Measurements from ENCODE around the gene TCAP. TPM values are rescaled to one million over a fixed set of nuclear protein-coding genes. Genes with fewer than 3 reads are reported as not detected.

The TCAP gene
- total RNA-seq, 1 donor from 2014 or later = 0.98 TPM

DNA sequence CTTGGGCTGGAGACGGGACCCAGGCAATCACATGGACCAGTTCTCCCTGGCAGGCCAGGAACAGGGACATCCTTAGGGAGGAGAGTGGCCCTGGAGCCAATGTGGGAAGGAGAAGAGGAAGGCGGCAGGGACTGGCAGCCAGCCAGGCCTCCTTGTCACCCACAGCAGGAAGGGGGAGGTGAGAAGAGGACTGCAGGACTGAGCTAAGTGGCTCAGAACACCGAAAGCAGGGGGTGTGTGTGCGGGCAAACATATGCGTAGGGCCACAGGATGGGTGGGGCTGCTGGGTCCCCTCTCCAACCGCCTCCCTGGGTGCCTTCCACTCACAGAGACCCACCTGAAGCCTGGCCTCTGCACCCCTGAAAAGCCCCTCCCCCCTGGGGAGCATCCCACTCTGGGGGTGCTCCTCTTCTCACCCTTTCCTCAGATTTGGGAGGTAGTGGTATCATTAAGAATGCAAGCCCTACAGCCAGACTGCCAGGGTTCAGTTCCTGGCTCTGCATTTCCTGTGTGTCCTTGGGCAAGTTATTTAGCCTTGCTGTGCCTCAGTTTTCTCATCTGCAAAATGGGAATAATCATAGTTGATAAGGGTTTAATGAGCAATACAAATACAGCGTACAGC lies 11.2 kb downstream of the TCAP start:
- Histone ChIP-seq H3K79me2 (ENCODE audit: insufficient read depth, low read length) (no peaks in the 10 kb centered on the region), H3K9ac (ENCODE audit: low read length) (no peak overlapping the region), H3K9me3 (ENCODE audit: insufficient read depth, low read depth, low read length) (no peaks in the 10 kb centered on the region), H4K20me1 (ENCODE audit: insufficient read depth, low read length) (no peaks in the 10 kb centered on the region), H3K4me1 (ENCODE audit: insufficient read depth, low read length) (no peaks in the 10 kb centered on the region), H3K36me3 (ENCODE audit: insufficient read depth, low read length) (no peaks in the 10 kb centered on the region), H3K27me3 (ENCODE audit: insufficient read depth, low read length) (peaks cover 8% of the 10 kb centered on the region), H3K4me3 (ENCODE audit: insufficient read depth, low read depth, low read length) (no peak overlapping the region), H3K27ac (ENCODE audit: low read depth, low read length) (no peak overlapping the region), H3K4me2 (ENCODE audit: low read length) (no peak overlapping the region), H2AFZ (ENCODE audit: low read depth, low read length) (no peak overlapping the region)
- no peaks in the 10 kb centered on the region for H3K9me3 Mint-ChIP-seq (ENCODE audit: unreplicated experiment)
- peaks cover 3% of the 10 kb centered on the region for H3K4me1 Mint-ChIP-seq (ENCODE audit: low read depth, unreplicated experiment)
- no peak overlapping the region for H3K4me3 Mint-ChIP-seq (ENCODE audit: unreplicated experiment)
- FAIRE-seq = no peak
- H3K27ac Mint-ChIP-seq (ENCODE audit: unreplicated experiment) = no peak overlapping the region
- H3K36me3 Mint-ChIP-seq (ENCODE audit: low read depth, unreplicated experiment) = peaks cover 10% of the 10 kb centered on the region
- no peak for DNase-seq (ENCODE audit: low read depth)
- H3K27me3 Mint-ChIP-seq (ENCODE audit: low read depth, unreplicated experiment) = peaks cover 39% of the 10 kb centered on the region
- no peak for TF ChIP-seq EZH2 (IDR thresholded peaks at IDR 0.05; ENCODE audit: insufficient read depth, low read length)
- TF ChIP-seq, protein P1, sequence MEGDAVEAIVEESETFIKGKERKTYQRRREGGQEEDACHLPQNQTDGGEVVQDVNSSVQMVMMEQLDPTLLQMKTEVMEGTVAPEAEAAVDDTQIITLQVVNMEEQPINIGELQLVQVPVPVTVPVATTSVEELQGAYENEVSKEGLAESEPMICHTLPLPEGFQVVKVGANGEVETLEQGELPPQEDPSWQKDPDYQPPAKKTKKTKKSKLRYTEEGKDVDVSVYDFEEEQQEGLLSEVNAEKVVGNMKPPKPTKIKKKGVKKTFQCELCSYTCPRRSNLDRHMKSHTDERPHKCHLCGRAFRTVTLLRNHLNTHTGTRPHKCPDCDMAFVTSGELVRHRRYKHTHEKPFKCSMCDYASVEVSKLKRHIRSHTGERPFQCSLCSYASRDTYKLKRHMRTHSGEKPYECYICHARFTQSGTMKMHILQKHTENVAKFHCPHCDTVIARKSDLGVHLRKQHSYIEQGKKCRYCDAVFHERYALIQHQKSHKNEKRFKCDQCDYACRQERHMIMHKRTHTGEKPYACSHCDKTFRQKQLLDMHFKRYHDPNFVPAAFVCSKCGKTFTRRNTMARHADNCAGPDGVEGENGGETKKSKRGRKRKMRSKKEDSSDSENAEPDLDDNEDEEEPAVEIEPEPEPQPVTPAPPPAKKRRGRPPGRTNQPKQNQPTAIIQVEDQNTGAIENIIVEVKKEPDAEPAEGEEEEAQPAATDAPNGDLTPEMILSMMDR (IDR thresholded peaks at IDR 0.05; ENCODE audit: insufficient read depth, low read depth, low read length) = no peak

DNA sequence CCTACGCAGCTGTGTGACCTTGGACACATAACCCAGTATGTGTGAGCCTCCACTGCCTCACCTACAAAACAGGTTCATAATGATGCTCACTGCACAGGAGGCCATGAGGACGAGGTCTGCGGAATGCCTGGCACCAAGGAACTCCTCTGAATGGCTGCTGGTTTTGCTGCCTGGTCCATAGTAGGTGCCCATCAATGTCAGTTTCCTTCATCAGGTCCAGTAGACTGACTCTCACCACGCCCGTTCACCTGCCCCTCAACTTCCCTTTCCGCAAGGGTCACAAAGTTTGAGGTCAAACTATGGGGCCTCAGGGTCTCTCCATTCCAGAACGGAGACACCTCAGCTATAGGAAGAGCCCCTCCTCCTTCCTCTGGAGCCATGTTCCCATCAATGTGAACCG lies 11.9 kb downstream of the TCAP start:
- H3K27ac Mint-ChIP-seq (ENCODE audit: unreplicated experiment) = no peak overlapping the region

More for the DNA sequence above, 11.9 kb downstream of the TCAP start:
- Histone ChIP-seq H3K9ac (ENCODE audit: low read length) (no peak overlapping the region), H3K79me2 (ENCODE audit: insufficient read depth, low read length) (no peaks in the 10 kb centered on the region), H3K4me3 (ENCODE audit: insufficient read depth, low read depth, low read length) (no peak overlapping the region), H3K36me3 (ENCODE audit: insufficient read depth, low read length) (no peaks in the 10 kb centered on the region), H3K27me3 (ENCODE audit: insufficient read depth, low read length) (peaks cover under 1% of the 10 kb centered on the region), H3K9me3 (ENCODE audit: insufficient read depth, low read depth, low read length) (no peaks in the 10 kb centered on the region), H4K20me1 (ENCODE audit: insufficient read depth, low read length) (no peaks in the 10 kb centered on the region), H3K4me1 (ENCODE audit: insufficient read depth, low read length) (no peaks in the 10 kb centered on the region), H3K4me2 (ENCODE audit: low read length) (no peak overlapping the region), H2AFZ (ENCODE audit: low read depth, low read length) (no peak overlapping the region), H3K27ac (ENCODE audit: low read depth, low read length) (no peak overlapping the region)
- peaks cover 33% of the 10 kb centered on the region for H3K27me3 Mint-ChIP-seq (ENCODE audit: low read depth, unreplicated experiment)
- no peaks in the 10 kb centered on the region for H3K9me3 Mint-ChIP-seq (ENCODE audit: unreplicated experiment)
- DNase-seq (ENCODE audit: low read depth) = no peak
- peaks cover 10% of the 10 kb centered on the region for H3K36me3 Mint-ChIP-seq (ENCODE audit: low read depth, unreplicated experiment)
- TF ChIP-seq, protein P1 (IDR thresholded peaks at IDR 0.05; ENCODE audit: insufficient read depth, low read depth, low read length) = no peak
- no peak for TF ChIP-seq EZH2 (IDR thresholded peaks at IDR 0.05; ENCODE audit: insufficient read depth, low read length)
- no peak for FAIRE-seq
- no peak overlapping the region for H3K4me3 Mint-ChIP-seq (ENCODE audit: unreplicated experiment)
- peaks cover 3% of the 10 kb centered on the region for H3K4me1 Mint-ChIP-seq (ENCODE audit: low read depth, unreplicated experiment)

Data from astrocyte (in vitro differentiated cells and primary cell).